DMS153 treated with DMSO at 0.1 percent for 48 hours (cell line): ENCODE data around the gene CCDC97.
"Not testable (repeated sequence)": the region's sequence is repeated elsewhere in the genome, so short reads cannot be mapped to it uniquely, and the experiment has no call there.

Experiments
- DNase-seq: peaks from one replicate; lab custom pipeline; 2025; ENCODE audit not compliant: unreplicated experiment; lab: John Stamatoyannopoulos, UW

Gene CCDC97

GRCh38 chr19:41310033-41310831 is at the start of gene CCDC97:
Gene CCDC97, plus strand, starts transcription at chr19:41310172. Its CDS starts 139 bp downstream, at chr19:41310311.
- DNase-seq = peak; percentile 83

GRCh38 chr19:41261474-41262190 is 48.3 kb upstream of the CCDC97 start:
- DNase-seq = no peak

- DNase-seq = no peak
Measured at GRCh38 chr19:41263042-41263849, 46.7 kb upstream of the CCDC97 start.

- peak; percentile 99 for DNase-seq
Measured at GRCh38 chr19:41263850-41264580, 46.0 kb upstream of the CCDC97 start, which contains the start of gene HNRNPUL1. Gene HNRNPUL1, plus strand, starts transcription at chr19:41264372. Its CDS starts 132 bp downstream, at chr19:41264504.

DNA sequence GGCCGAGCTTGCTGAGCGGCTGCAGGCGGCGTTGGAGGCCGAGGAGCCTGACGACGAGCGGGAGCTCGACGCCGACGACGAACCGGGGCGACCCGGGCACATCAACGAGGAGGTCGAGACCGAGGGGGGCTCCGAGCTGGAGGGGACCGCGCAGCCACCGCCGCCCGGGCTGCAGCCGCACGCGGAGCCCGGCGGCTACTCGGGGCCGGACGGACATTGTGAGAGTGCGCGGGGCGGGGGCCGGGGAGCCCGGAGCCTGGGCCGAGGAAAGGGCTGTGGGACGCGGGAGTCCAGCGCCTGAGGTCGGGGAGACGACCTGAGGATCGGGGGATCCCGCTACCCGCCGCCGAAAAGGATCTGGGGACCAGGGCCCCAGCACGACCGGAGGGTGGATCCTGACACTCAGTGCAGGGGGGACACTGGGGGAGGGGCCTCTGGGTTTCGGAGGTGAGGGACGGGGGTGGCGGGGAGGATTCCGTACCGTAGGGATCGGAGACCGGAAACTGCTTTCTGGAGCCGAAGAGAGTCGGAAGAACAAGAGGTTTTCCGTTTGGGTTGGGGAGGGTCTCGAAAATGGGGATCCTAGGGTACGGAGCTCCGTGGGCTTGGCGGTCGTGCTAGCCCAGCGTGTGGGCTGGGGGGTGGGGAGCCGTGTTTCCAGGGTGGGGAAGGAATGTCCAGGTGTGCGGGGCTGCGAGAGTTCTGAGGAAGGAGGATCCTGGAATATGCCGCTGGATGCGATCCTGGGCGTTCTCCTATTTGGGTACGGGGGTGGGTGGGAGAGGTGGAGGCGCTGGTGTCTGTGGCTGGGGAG is 45.2 kb upstream of the CCDC97 start:
- peak; percentile 4 for DNase-seq

DNA sequence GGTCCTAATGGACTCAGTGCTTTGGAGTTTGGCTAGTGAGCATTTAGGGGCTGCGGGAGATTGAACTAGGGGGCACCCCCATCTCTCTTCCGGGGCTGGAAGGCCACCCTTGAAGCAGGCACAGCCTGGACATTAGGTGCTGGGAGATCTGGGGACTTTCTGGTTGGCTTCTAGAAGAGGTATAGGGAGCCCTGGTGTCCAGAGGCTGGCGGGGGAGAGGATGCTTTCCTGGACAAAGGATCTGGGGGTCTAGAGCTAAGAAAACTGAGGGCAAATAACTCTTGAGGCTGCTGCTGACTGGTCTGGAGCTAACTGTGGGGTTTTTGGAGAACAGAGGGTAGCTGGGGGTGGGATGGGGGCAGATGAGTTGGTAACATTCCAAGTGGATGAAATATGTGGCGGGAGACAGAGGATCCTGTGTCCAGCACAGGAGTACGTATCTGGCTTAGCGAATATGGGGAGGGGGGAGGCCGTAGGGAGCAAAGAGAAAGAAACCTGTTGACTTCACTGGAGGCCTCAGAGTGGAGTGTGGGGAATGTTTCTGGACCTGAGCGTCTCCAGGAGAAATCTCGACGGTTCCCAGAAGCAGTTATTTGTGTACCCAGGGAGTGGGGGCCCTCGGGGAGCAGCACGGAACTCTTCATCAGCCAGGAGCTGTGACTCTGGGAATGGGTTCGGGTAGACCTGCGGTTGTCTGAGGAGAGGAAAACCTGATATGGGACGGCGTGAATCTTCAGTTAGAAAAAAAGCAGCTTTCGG is 44.4 kb upstream of the CCDC97 start:
- no peak for DNase-seq

DNA sequence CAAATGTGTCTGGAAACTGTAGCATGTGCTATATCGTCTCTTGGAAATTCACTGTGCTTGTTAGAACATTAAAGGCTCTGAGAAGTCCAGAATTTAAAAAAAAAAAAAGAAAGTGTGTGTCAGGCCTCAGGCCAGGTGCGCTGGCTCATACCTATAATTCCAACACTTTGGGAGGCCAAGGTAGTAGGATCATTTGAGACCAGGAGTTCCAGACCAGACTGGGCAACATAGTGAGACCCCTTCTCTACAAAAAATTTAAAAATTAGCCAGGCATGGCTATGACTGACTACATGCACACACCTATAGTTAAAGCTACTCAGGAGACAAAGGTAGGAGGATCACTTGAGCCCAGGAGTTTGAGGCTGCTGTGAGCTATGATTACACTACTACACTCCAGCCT is 40.9 kb upstream of the CCDC97 start:
- no peak for DNase-seq

DNA sequence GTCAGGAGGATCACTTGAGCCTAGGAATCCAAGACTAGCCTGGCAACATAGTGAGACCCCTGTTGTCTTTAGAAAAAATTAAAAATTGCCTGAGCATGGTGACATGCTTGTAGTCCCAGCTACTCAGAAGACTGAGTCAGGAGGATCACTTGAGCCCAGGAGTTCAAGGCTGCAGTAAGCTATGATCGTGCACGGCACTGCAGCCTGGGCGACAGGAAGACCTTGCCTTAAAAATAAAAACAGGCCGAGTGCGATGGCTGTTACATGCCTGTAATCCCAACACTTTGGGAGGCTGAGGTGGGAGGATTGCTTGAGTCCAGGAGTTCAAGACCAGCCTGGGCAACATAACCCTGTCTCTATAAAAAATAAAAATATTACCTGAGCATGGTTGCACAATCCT is 40.4 kb upstream of the CCDC97 start:
- DNase-seq = no peak

DNA sequence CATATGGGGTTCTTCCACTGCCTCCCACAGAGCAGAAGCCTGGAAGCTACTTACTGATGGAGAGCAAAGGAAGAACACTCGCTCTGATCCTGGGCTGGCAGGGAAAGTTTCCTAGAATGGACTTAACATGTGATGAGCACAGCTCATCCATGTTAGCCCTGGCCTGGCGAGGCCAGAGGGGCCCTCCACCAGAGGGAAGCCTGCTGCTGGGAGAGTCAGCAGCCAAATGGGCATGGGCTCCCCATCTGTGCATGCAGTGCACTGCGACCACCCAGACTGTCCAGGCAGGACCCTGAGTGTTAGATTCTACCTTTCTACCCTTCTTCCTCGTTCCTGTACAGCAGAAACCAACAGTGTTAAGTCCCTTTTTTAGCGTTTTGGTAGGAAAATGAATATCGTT is 36.9 kb upstream of the CCDC97 start:
- no peak for DNase-seq

- DNase-seq = no peak
Measured at GRCh38 chr19:41274802-41275201, 35.2 kb upstream of the CCDC97 start.

- no peak for DNase-seq
Measured at GRCh38 chr19:41276231-41276630, 33.7 kb upstream of the CCDC97 start.

DNA sequence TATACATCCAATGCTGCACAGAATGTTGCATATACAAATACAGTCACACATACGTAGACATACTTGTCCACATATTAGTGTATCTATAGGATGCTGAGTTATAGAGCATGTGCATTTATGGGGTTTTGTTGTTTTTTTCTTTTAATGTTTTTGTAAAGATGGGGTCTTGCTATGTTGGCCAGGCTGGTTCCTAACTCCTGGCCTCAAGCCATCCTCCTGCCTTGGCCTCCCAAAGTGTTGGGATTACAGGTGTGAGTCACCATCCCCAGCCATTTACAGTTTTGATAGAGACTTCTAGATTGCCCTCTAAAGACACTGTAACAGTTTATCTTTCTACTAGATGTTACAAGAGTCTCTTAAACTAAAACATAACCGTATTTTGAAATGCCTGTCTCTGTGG is 31.5 kb upstream of the CCDC97 start:
- DNase-seq = no peak

- no peak for DNase-seq
Measured at GRCh38 chr19:41288673-41289530, 21.1 kb upstream of the CCDC97 start.

- DNase-seq = not testable (repeated sequence)
Measured at GRCh38 chr19:41289814-41290213, 20.2 kb upstream of the CCDC97 start.

DNA sequence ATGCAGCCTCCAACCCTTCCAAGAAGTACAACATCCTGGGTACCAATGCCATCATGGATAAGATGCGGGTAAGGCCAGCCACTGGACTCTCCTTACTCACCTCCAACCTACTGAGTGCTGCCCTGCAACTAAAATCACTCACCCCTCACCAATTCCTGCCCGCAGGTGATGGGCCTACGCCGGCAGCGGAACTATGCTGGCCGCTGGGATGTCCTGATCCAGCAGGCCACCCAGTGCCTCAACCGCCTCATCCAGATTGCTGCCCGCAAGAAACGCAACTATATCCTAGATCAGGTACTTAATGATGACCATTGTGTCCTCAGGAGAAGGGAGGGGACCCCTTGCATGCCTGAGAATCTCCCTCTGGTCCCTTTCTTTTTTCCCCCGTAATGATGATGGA is 15.6 kb upstream of the CCDC97 start:
- no peak for DNase-seq

- DNase-seq = no peak
Measured at GRCh38 chr19:41295499-41295898, 14.5 kb upstream of the CCDC97 start.

DNA sequence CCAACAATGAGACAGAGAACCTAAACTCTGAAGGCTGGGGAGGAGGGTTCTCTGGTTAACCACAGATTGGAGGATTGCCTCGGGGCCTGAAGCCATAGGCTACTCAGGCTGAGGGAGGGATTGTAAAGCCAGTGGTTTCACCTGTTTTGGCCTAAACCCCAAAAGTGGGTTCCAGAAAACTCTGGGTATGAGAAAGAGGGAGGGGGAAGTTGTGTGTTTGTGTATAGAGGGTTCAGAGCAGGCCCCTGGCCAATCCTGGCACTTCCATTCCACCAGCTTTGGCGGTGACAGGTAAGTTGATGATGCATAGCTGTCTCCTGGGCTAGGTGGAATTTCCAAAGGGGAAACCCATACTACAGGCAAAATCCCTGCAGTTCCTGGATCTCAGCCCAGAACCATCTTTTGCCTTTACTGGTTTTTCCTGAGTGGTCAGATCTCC is 13.5 kb upstream of the CCDC97 start:
- no peak for DNase-seq

- DNase-seq = no peak
Measured at GRCh38 chr19:41297628-41298347, 12.2 kb upstream of the CCDC97 start.
